LNCaP clone FGC (cell line): ENCODE results near the gene RAP2B.
"Not testable (repeated sequence)": the region's sequence is repeated elsewhere in the genome, so short reads cannot be mapped to it uniquely, and the experiment has no call there.

ENCODE experiments used
- DNase-seq: peaks from one replicate; pipeline ENCODE4 v3.0.0-alpha.2; 2011; ENCODE audit warnings: low read depth
- H3K4me3 ChIP-seq: 2 replicates; pipeline ENCODE4 v1.5.1; 2011; ENCODE audit warnings: mild to moderate bottlenecking, low read depth, low read length, control low read depth
- CTCF ChIP-seq: IDR thresholded peaks from 2 replicates; pipeline ENCODE4 v1.5.1; 2012; ENCODE audit warnings: mild to moderate bottlenecking; ENCODE audit not compliant: control insufficient read depth, insufficient read depth; ENCODE audit errors: extremely low read depth

RAP2B gene

DNA sequence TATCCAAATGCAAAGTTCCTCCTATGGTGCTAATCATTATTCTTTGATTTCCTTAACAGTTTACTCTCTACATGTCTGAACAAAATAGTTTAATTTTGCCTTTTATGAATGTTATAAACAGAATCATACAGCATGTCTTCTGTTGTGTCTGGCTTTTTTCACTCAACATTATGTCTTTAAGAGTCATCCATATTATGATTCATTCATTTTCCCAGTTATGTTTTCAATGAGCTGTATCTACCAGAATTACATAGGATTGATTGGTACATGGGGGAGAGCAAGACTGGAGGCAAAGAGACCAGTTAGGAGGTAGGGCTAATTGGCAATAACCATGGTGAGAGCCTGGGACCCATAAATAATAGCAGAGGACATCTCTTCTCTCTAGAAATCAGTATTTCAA is 16.6 kb upstream of the RAP2B start:
- no peak for DNase-seq
- TF ChIP-seq CTCF, result no peak
- no peak overlapping the region for H3K4me3 ChIP-seq

GRCh38 chr3:153146191-153147053 is 15.6 kb upstream of the RAP2B start:
- no peak for DNase-seq
- TF ChIP-seq CTCF, result no peak
- H3K4me3 ChIP-seq, result no peak overlapping the region

DNA sequence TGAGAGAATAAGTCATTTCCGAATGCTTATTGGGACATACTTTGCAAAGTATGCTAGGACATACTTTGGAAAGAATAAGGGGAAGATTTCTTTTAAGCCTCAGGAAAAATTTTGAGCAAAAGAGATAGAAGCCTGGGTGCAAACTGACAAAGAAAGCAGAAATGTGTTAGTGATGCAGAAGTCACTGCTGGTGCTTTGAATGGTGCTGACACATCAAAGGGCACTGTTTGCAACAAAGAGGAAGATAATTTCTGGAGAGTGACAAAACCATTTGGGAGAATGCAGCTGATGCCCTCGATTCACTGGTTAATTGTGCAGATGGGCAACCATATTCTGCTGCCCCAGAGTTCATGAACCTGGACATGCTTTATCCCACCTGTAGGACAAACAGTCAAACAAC is 11.0 kb upstream of the RAP2B start:
- H3K4me3 ChIP-seq, result no peak overlapping the region
- no peak for DNase-seq
- no peak for TF ChIP-seq CTCF

GRCh38 chr3:153155786-153156185 is 6.2 kb upstream of the RAP2B start:
- not testable (repeated sequence) for DNase-seq, H3K4me3 ChIP-seq

DNA sequence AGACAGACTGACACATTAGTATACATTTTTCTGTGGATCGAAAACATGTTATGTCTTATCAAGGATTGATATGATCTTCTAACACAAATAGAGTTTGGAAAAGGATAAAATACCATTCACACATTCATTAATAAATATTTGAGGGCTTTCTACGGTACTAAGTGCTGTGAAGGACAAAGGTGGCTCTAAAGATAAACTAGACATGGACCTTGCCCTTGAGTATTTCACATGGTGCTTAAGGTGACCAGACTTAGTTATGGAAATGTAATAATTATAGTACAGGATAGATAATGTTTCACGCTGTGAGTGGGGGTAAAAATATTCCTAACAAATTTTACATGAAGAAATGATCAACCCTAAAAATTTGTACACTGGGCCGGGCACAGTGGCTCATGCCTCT is 3.8 kb upstream of the RAP2B start:
- no peak for TF ChIP-seq CTCF
- no peak overlapping the region for H3K4me3 ChIP-seq
- no peak for DNase-seq

- no peak for DNase-seq
- TF ChIP-seq CTCF, result no peak
- no peak overlapping the region for H3K4me3 ChIP-seq
These were observed 2.9 kb upstream of the RAP2B start for GRCh38 chr3:153158961-153159735.

DNA sequence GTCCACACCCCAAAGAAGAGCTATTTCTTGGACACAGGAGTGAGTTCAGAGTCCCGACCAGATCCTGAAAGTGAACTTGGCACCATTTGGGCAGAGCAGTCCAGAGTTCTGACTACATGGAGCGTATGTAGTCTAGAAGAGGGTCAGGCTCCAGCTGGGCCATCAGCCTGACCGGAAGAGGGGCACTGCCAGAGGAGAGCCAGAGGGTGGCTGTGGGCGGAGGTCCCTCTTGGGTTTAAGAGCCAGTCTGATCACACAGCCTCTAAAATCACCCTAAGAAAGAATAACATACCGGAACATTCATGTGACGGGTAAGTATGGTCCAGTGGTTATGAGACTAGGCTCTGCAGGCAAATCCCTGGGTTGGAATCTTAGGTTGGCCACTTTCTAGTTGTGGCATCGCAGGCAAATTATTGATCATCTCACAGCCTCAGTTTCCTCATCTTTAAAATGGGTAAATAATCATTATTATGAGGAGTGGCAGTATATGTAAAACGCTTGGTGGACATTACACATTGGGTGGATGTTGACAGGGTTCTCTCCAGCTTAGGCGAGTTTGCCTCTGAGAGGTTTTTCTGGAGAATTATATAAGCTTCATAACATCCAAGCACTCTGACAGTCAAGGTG is 2.1 kb upstream of the RAP2B start:
- peak overlapping the region; percentile 86 for H3K4me3 ChIP-seq
- DNase-seq, result no peak
- no peak for TF ChIP-seq CTCF
